ENCODE results near the gene SLC8A3.
"Not testable (repeated sequence)": the region's sequence is repeated elsewhere in the genome, so short reads cannot be mapped to it uniquely, and the experiment has no call there.

GRCh38 chr14:70231756-70232544 lies 43.2 kb upstream of the SLC8A3 start:
- TF ChIP-seq, protein P1, sequence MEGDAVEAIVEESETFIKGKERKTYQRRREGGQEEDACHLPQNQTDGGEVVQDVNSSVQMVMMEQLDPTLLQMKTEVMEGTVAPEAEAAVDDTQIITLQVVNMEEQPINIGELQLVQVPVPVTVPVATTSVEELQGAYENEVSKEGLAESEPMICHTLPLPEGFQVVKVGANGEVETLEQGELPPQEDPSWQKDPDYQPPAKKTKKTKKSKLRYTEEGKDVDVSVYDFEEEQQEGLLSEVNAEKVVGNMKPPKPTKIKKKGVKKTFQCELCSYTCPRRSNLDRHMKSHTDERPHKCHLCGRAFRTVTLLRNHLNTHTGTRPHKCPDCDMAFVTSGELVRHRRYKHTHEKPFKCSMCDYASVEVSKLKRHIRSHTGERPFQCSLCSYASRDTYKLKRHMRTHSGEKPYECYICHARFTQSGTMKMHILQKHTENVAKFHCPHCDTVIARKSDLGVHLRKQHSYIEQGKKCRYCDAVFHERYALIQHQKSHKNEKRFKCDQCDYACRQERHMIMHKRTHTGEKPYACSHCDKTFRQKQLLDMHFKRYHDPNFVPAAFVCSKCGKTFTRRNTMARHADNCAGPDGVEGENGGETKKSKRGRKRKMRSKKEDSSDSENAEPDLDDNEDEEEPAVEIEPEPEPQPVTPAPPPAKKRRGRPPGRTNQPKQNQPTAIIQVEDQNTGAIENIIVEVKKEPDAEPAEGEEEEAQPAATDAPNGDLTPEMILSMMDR (conservative IDR thresholded peaks at IDR 0.05; ENCODE audit: low read length): not testable (repeated sequence)
- TF ChIP-seq EZH2phosphoT487 (IDR thresholded peaks at IDR 0.05; ENCODE audit: borderline replicate concordance, low read depth, low read length): not testable (repeated sequence)
